ENCODE results near the gene ITPKC. TPM values are rescaled to one million over a fixed set of nuclear protein-coding genes. Genes with fewer than 3 reads are reported as not detected.
"Not testable (repeated sequence)": the region's sequence is repeated elsewhere in the genome, so short reads cannot be mapped to it uniquely, and the experiment has no call there.

ITPKC gene
- total and polyA plus RNA-seq, 7 donors, result 6.9 to 19.2 (median 14.5) TPM

DNA sequence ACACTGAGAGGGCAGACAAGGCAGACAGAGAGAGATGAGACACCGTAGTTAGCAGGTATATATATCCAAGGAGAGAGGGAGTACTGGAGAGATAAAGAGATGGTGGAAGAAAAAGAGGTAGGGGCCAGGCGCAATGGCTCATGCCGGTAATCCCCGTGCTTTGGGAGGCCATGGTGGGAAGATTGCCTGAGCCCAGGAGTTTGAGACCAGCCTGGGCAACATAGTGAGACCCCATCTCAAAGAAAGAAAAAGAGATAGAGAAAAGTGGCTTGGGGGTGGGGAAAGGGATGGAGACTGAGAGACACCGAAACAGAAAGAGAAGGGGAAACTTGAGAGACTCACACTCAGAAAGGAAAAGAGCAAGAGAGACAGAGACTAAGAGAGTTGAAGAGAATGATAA lies 63.7 kb downstream of the ITPKC start:
- 98% methylated on average over 5 of the region's 5 CpGs for WGBS, 3 donors
- no peak for ATAC-seq
- H3K27ac ChIP-seq, result no peak overlapping the region
- H3K36me3 ChIP-seq (ENCODE audit: insufficient read depth in 1 of 2, low read depth in 1 of 2), result peaks cover 0 to 17% of the 10 kb centered on the region in 2 donors
- no peak for DNase-seq
- H3K27me3 ChIP-seq (ENCODE audit: insufficient read depth in 3 of 3, low read length in 2 of 3), result no peaks in the 10 kb centered on the region
- TF ChIP-seq, protein P1, sequence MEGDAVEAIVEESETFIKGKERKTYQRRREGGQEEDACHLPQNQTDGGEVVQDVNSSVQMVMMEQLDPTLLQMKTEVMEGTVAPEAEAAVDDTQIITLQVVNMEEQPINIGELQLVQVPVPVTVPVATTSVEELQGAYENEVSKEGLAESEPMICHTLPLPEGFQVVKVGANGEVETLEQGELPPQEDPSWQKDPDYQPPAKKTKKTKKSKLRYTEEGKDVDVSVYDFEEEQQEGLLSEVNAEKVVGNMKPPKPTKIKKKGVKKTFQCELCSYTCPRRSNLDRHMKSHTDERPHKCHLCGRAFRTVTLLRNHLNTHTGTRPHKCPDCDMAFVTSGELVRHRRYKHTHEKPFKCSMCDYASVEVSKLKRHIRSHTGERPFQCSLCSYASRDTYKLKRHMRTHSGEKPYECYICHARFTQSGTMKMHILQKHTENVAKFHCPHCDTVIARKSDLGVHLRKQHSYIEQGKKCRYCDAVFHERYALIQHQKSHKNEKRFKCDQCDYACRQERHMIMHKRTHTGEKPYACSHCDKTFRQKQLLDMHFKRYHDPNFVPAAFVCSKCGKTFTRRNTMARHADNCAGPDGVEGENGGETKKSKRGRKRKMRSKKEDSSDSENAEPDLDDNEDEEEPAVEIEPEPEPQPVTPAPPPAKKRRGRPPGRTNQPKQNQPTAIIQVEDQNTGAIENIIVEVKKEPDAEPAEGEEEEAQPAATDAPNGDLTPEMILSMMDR (IDR thresholded peaks at IDR 0.05), result no peak
- intact Hi-C loops (cut with DNase I), result no loop called here
- H3K4me3 ChIP-seq, result no peak overlapping the region
- no peaks in the 10 kb centered on the region for H3K9me3 ChIP-seq
- peaks cover 12% of the 10 kb centered on the region for H3K4me1 ChIP-seq

DNA sequence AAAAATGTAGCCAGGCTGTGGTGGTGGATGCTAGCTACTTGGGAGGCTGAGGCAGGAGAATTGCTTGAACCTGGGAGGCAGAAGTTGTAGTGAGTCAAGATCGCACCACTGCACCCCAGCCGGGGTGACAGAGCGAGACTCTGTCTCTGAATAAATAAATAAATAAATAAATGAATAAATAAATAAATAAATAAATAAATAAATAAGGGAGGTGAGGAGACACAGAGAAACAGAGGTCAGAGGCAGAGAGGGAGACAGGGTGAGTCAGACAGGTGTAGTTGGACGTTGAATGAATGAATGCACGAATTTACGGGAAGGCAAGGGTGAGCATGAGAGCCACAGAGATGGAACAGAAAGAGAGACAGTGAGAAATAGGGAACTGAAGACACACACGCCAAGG lies 64.2 kb downstream of the ITPKC start:
- Histone ChIP-seq H3K4me3 (no peak overlapping the region), H3K27me3 (ENCODE audit: insufficient read depth in 3 of 3, low read length in 2 of 3) (no peaks in the 10 kb centered on the region), H3K36me3 (ENCODE audit: insufficient read depth in 1 of 2, low read depth in 1 of 2) (peaks cover 0 to 17% of the 10 kb centered on the region in 2 donors), H3K9me3 (no peaks in the 10 kb centered on the region), H3K27ac (no peak overlapping the region), H3K4me1 (peaks cover 12% of the 10 kb centered on the region)
- 96 to 99% (median 97%) methylated on average over 7 of the region's 7 CpGs for WGBS, 3 donors
- ATAC-seq (no peak), DNase-seq (no peak)
- intact Hi-C loops (cut with DNase I), result no loop called here
- TF ChIP-seq, protein P1 (IDR thresholded peaks at IDR 0.05), result no peak

GRCh38 chr19:40783711-40784110 lies 66.8 kb downstream of the ITPKC start:
- WGBS, 3 donors, result 91% methylated on average over 14 of the region's 14 CpGs
- ATAC-seq (peak in 1 of 4 donors; percentile 13), DNase-seq (no peak)
- H3K27ac ChIP-seq, result no peak overlapping the region
- intact Hi-C loops (cut with DNase I), result no loop called here
- H3K27me3 ChIP-seq (ENCODE audit: insufficient read depth in 3 of 3, low read length in 2 of 3), result no peaks in the 10 kb centered on the region
- H3K9me3 ChIP-seq, result no peaks in the 10 kb centered on the region
- H3K36me3 ChIP-seq (ENCODE audit: insufficient read depth in 1 of 2, low read depth in 1 of 2), result peaks cover 0 to 23% of the 10 kb centered on the region in 2 donors
- peaks cover 4% of the 10 kb centered on the region for H3K4me1 ChIP-seq
- TF ChIP-seq, protein P1 (IDR thresholded peaks at IDR 0.05), result no peak
- H3K4me3 ChIP-seq, result no peak overlapping the region

DNA sequence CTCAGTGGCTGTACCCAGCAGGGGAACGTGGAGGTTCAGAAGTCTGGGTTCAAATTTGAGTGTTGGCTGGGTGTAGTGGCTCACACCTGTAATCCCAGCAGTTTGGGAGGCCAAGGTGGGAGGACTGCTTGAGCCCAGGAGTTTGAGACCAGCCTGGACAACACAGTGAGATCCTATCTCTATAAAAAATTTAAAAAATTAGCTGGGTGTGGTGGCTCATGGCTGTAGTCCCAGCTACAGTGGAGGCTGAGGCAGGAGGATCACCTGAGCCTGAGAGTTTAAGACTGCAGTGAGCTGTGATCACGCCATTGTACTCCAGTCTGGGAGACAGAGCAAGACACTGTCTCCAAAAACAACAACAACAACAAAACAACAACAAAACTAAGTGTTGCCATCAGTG lies 67.2 kb downstream of the ITPKC start:
- H3K27me3 ChIP-seq (ENCODE audit: insufficient read depth in 3 of 3, low read length in 2 of 3); DNase-seq; intact Hi-C loops (cut with DNase I); H3K27ac ChIP-seq; H3K4me3 ChIP-seq; H3K4me1 ChIP-seq; H3K9me3 ChIP-seq; ATAC-seq: not testable (repeated sequence)
- WGBS, 3 donors, result 90 to 97% (median 94%) methylated on average over 2 of the region's 2 CpGs
- peaks cover 0 to 23% of the 10 kb centered on the region in 2 donors for H3K36me3 ChIP-seq (ENCODE audit: insufficient read depth in 1 of 2, low read depth in 1 of 2)

DNA sequence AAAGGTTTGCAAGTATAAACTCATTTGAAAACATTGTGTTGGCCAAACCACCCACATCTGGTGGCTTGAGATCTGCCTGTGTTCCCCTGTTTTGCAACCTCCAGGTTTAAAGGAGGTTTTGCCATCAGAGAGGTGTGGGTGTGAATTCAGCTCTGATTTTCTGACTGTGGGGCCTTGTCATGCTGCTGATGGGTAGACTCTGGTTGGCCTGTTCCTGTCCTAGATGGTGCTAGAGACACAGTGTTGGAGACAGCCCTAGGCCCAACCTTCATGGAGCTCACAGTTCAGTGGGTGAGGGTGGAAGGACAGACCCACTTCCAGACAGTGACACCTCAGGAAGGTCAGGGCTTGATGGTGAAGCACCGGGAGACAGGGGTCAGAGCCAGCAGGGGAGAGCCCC lies 68.6 kb downstream of the ITPKC start:
- DNase-seq, result no peak
- intact Hi-C loops (cut with DNase I), result no loop called here
- no peak overlapping the region for H3K4me3 ChIP-seq
- peaks cover 0 to 28% of the 10 kb centered on the region in 2 donors for H3K36me3 ChIP-seq (ENCODE audit: insufficient read depth in 1 of 2, low read depth in 1 of 2)
- TF ChIP-seq, protein P1 (IDR thresholded peaks at IDR 0.05), result no peak
- no peaks in the 10 kb centered on the region for H3K27me3 ChIP-seq (ENCODE audit: insufficient read depth in 3 of 3, low read length in 2 of 3)
- H3K9me3 ChIP-seq, result no peaks in the 10 kb centered on the region
- no peak overlapping the region for H3K27ac ChIP-seq
- 57 to 67% (median 65%) methylated on average over 1 of the region's 1 CpG for whole genome bisulfite sequencing, 3 donors
- no peaks in the 10 kb centered on the region for H3K4me1 ChIP-seq
- no peak for ATAC-seq
